Measurements from ENCODE around the gene CCR5AS.

The CCR5AS gene

GRCh38 chr3:46453526-46454208 lies 46.8 kb upstream of the CCR5AS start (continued):
- TF ChIP-seq BRCA1 (IDR thresholded peaks at IDR 0.05; ENCODE audit: low read depth, low read length): no peak
